Nephron (organoid): Measurements from ENCODE around the gene ADGRL1.
"Not testable (repeated sequence)": the region's sequence is repeated elsewhere in the genome, so short reads cannot be mapped to it uniquely, and the experiment has no call there.

Experiments used
- H3K27ac Mint-ChIP-seq, 3 experiments: 2 replicates each; pipeline ENCODE4 v1.8.0; 2020; ENCODE audit warnings: mixed read lengths in 3 of 3, mild to moderate bottlenecking in 2 of 3, moderate library complexity in 1 of 3
- H3K27me3 Mint-ChIP-seq: 2 replicates; pipeline ENCODE4 v1.8.0; 2021; ENCODE audit warnings: low read depth, mild to moderate bottlenecking, moderate library complexity, mixed read lengths
- H3K36me3 Mint-ChIP-seq: 2 replicates; pipeline ENCODE4 v1.8.0; 2020; ENCODE audit warnings: low read depth, mixed read lengths
- H3K4me1 Mint-ChIP-seq: 2 replicates; pipeline ENCODE4 v1.8.0; 2020; ENCODE audit warnings: mixed read lengths
- H3K4me3 Mint-ChIP-seq, 3 experiments: 2 replicates each; pipeline ENCODE4 v1.8.0; 2020; ENCODE audit warnings: mild to moderate bottlenecking in 3 of 3, mixed read lengths in 3 of 3, moderate library complexity in 2 of 3
- H3K9me3 Mint-ChIP-seq: 2 replicates; pipeline ENCODE4 v1.8.0; 2020; ENCODE audit warnings: mixed read lengths
- CTCF ChIP-seq, 3 experiments: fragments of 200-600 bp; sonication (generic); IDR thresholded peaks; one replicate each; pipeline ENCODE4 v1.5.0; 2021; ENCODE audit warnings: antibody characterized with exemption in 3 of 3; ENCODE audit not compliant: unreplicated experiment in 3 of 3

Gene ADGRL1

GRCh38 chr19:14183741-14184350 is 22.1 kb downstream of the ADGRL1 start:
- H3K36me3 Mint-ChIP-seq = peaks cover 2% of the 10 kb centered on the region
- no peak for TF ChIP-seq CTCF (IDR thresholded peaks at IDR 0.05; ENCODE audit: unreplicated experiment in 3 of 3)
- no peaks in the 10 kb centered on the region for H3K9me3 Mint-ChIP-seq
- H3K4me3 Mint-ChIP-seq = no peak overlapping the region
- H3K27me3 Mint-ChIP-seq = no peaks in the 10 kb centered on the region
- peaks cover 17% of the 10 kb centered on the region for H3K4me1 Mint-ChIP-seq
- no peak overlapping the region for H3K27ac Mint-ChIP-seq

GRCh38 chr19:14182476-14182875 is 23.5 kb downstream of the ADGRL1 start:
- Mint-ChIP-seq H3K27ac (no peak overlapping the region), H3K4me1 (peaks cover 17% of the 10 kb centered on the region), H3K36me3 (peaks cover 4% of the 10 kb centered on the region), H3K9me3 (no peaks in the 10 kb centered on the region), H3K4me3 (no peak overlapping the region), H3K27me3 (no peaks in the 10 kb centered on the region)
- no peak for TF ChIP-seq CTCF (IDR thresholded peaks at IDR 0.05; ENCODE audit: unreplicated experiment in 3 of 3)

GRCh38 chr19:14181906-14182305 is 24.1 kb downstream of the ADGRL1 start:
- no peak for TF ChIP-seq CTCF (IDR thresholded peaks at IDR 0.05; ENCODE audit: unreplicated experiment in 3 of 3)
- no peaks in the 10 kb centered on the region for H3K9me3 Mint-ChIP-seq
- H3K4me1 Mint-ChIP-seq = peaks cover 17% of the 10 kb centered on the region
- no peaks in the 10 kb centered on the region for H3K27me3 Mint-ChIP-seq
- peaks cover 9% of the 10 kb centered on the region for H3K36me3 Mint-ChIP-seq
- H3K4me3 Mint-ChIP-seq = no peak overlapping the region
- H3K27ac Mint-ChIP-seq = no peak overlapping the region

- Mint-ChIP-seq H3K4me1 (peaks cover 12% of the 10 kb centered on the region), H3K36me3 (peaks cover 12% of the 10 kb centered on the region)
- not testable (repeated sequence) for H3K4me3 Mint-ChIP-seq, H3K27ac Mint-ChIP-seq, H3K27me3 Mint-ChIP-seq, H3K9me3 Mint-ChIP-seq
Observed at GRCh38 chr19:14181199-14181598, 24.8 kb downstream of the ADGRL1 start.

- no peak overlapping the region for H3K4me3 Mint-ChIP-seq
- no peak overlapping the region for H3K27ac Mint-ChIP-seq
- H3K9me3 Mint-ChIP-seq = no peaks in the 10 kb centered on the region
- TF ChIP-seq CTCF (IDR thresholded peaks at IDR 0.05; ENCODE audit: unreplicated experiment in 3 of 3) = no peak
- H3K4me1 Mint-ChIP-seq = no peaks in the 10 kb centered on the region
- H3K36me3 Mint-ChIP-seq = peaks cover 35% of the 10 kb centered on the region
- H3K27me3 Mint-ChIP-seq = no peaks in the 10 kb centered on the region
Observed at GRCh38 chr19:14177496-14178074, 28.4 kb downstream of the ADGRL1 start.

GRCh38 chr19:14175351-14175792 is 30.6 kb downstream of the ADGRL1 start:
- Mint-ChIP-seq H3K9me3 (no peaks in the 10 kb centered on the region), H3K4me3 (no peak overlapping the region), H3K36me3 (peaks cover 55% of the 10 kb centered on the region), H3K27me3 (no peaks in the 10 kb centered on the region), H3K4me1 (peaks cover 5% of the 10 kb centered on the region), H3K27ac (peak overlapping the region in 1 of 3 experiments; percentile 37)
- no peak for TF ChIP-seq CTCF (IDR thresholded peaks at IDR 0.05; ENCODE audit: unreplicated experiment in 3 of 3)
